ENCODE data around the gene PDE10A. TPM values are rescaled to one million over a fixed set of nuclear protein-coding genes. Genes with fewer than 3 reads are reported as not detected.

PDE10A gene
- total RNA-seq, 4 donors from 2014 or later: 0.54 to 4.4 (median 0.98) TPM

GRCh38 chr6:165458134-165458533 is 204.9 kb downstream of the PDE10A start:
- 86 to 89% methylated on average over 6 of the region's 6 CpGs for WGBS, 2 donors
- intact Hi-C loops (cut with DNase I; ENCODE audit: low total_unique reads): no loop called here

DNA sequence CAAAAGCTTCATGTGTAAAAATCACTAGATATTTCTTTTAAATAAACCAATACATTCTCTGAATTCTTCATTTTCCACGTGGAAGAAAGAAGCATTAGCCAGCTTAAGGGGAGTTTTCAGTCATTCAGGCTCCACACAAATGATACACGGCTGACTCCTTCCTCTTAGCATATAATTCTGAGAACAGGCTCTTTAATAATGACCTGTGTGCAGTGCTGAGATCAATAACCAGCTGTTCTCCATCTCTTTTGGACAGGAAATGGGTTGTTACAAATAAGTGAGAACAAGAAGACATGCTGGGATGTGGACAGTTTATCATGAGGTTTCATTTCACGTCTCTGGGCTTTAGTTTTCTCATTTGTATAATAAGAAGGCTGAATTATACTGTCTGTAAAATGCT is 206.8 kb downstream of the PDE10A start:
- TF ChIP-seq CTCF (IDR thresholded peaks at IDR 0.05): no peak
- no peak for TF ChIP-seq POLR2A (IDR thresholded peaks at IDR 0.05)
- DNase-seq (ENCODE audit: low spot score in 2 of 2): no peak
- H3K4me3 ChIP-seq (ENCODE audit: low read depth, poor library complexity, severe bottlenecking): no peak overlapping the region
- 42 to 44% methylated on average over 3 of the region's 3 CpGs for WGBS, 2 donors
- intact Hi-C loops (cut with DNase I; ENCODE audit: low total_unique reads): no loop called here

More at GRCh38 chr6:165458134-165458533, 204.9 kb downstream of the PDE10A start:
- no peak for DNase-seq (ENCODE audit: low spot score in 2 of 2)
- H3K4me3 ChIP-seq (ENCODE audit: low read depth, poor library complexity, severe bottlenecking): no peak overlapping the region
- no peak for TF ChIP-seq POLR2A (IDR thresholded peaks at IDR 0.05)
- no peak for TF ChIP-seq CTCF (IDR thresholded peaks at IDR 0.05)

GRCh38 chr6:165455488-165455887 is 207.6 kb downstream of the PDE10A start:
- no peak for DNase-seq (ENCODE audit: low spot score in 2 of 2)
- 77 to 86% methylated on average over 3 of the region's 3 CpGs for WGBS, 2 donors
- intact Hi-C loops (cut with DNase I; ENCODE audit: low total_unique reads): no loop called here
- TF ChIP-seq POLR2A (IDR thresholded peaks at IDR 0.05) (no peak), CTCF (IDR thresholded peaks at IDR 0.05) (no peak)
- H3K4me3 ChIP-seq (ENCODE audit: low read depth, poor library complexity, severe bottlenecking): no peak overlapping the region

GRCh38 chr6:165453395-165453794 is 209.6 kb downstream of the PDE10A start:
- TF ChIP-seq POLR2A (IDR thresholded peaks at IDR 0.05) (no peak), CTCF (IDR thresholded peaks at IDR 0.05) (no peak)
- intact Hi-C loops (cut with DNase I; ENCODE audit: low total_unique reads): no loop called here
- H3K4me3 ChIP-seq (ENCODE audit: low read depth, poor library complexity, severe bottlenecking): no peak overlapping the region
- DNase-seq (ENCODE audit: low spot score in 2 of 2): no peak
- WGBS, 2 donors: 78 to 92% methylated on average over 2 of the region's 2 CpGs

- intact Hi-C loops (cut with DNase I; ENCODE audit: low total_unique reads): no loop called here
- WGBS, 2 donors: 91 to 92% methylated on average over 2 of the region's 2 CpGs
- TF ChIP-seq POLR2A (IDR thresholded peaks at IDR 0.05): no peak
- TF ChIP-seq CTCF (IDR thresholded peaks at IDR 0.05): no peak
- DNase-seq (ENCODE audit: low spot score in 2 of 2): no peak
- no peak overlapping the region for H3K4me3 ChIP-seq (ENCODE audit: low read depth, poor library complexity, severe bottlenecking)
These were observed 211.2 kb downstream of the PDE10A start for GRCh38 chr6:165451838-165452237.

DNA sequence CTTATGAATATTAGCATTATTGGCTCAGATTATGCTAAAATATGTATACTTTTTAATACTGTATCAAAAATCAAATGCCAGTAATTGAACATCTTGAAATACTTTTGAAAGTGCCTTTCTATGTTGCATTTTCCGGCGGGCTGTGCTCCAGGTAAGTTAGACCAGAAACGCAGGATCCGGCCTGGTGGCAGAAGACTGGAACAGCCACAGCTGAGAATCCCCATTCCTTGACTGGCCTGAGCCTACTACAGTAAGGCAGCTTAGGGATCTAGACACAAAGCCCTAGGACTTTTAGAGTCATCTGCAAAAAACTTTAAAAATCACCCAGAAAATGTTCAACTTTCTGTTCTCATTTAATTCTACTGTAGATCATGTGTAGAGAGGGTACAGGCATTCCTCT is 214.8 kb downstream of the PDE10A start:
- WGBS, 2 donors: 83 to 88% methylated on average over 4 of the region's 4 CpGs
- intact Hi-C loops (cut with DNase I; ENCODE audit: low total_unique reads): no loop called here
- no peak for DNase-seq (ENCODE audit: low spot score in 2 of 2)
- TF ChIP-seq POLR2A (IDR thresholded peaks at IDR 0.05): no peak
- TF ChIP-seq CTCF (IDR thresholded peaks at IDR 0.05): no peak
- no peak overlapping the region for H3K4me3 ChIP-seq (ENCODE audit: low read depth, poor library complexity, severe bottlenecking)
